Keratinocyte (primary cell): ENCODE data around the gene TCF21. TPM values are rescaled to one million over a fixed set of nuclear protein-coding genes. Genes with fewer than 3 reads are reported as not detected.

ENCODE experiments used
- DNase-seq: peaks from one replicate; pipeline ENCODE4 v3.0.0-alpha.2; 2011; ENCODE audit warnings: low read depth, missing footprints, low spot score
- FAIRE-seq: peaks from 2 replicates; lab custom pipeline; 2011; peaks lifted over from hg19 to GRCh38; lab: Jason Lieb, UNC
- H2AFZ ChIP-seq: 2 replicates; pipeline ENCODE4 v1.6.0; 2012; ENCODE audit warnings: low read length, control low read depth, inconsistent platforms; ENCODE audit not compliant: control insufficient read depth
- H3K27ac ChIP-seq: 2 replicates; pipeline ENCODE4 v1.5.1; 2011; ENCODE audit warnings: low read length; ENCODE audit not compliant: control insufficient read depth, insufficient read depth
- H3K27me3 ChIP-seq: 3 replicates; pipeline ENCODE4 v1.6.0; 2011; ENCODE audit warnings: low read length; ENCODE audit not compliant: control insufficient read depth, insufficient read depth; ENCODE audit errors: extremely low read depth
- H3K36me3 ChIP-seq, 2 experiments: 2 replicates in 1 of 2; 3 replicates in 1 of 2; pipeline ENCODE4 v1.5.1; 2011; ENCODE audit warnings: low read length in 2 of 2, mild to moderate bottlenecking in 1 of 2; ENCODE audit not compliant: control insufficient read depth in 2 of 2, insufficient read depth in 2 of 2; ENCODE audit errors: extremely low read depth in 1 of 2
- H3K4me1 ChIP-seq: 3 replicates; pipeline ENCODE4 v1.5.1; 2011; ENCODE audit warnings: low read length; ENCODE audit not compliant: control insufficient read depth, insufficient read depth; ENCODE audit errors: extremely low read depth
- H3K4me2 ChIP-seq: 3 replicates; pipeline ENCODE4 v1.6.0; 2011; ENCODE audit warnings: low read depth, low read length; ENCODE audit not compliant: control insufficient read depth, insufficient read depth; ENCODE audit errors: extremely low read depth
- H3K4me3 ChIP-seq, 3 experiments: fragments of 200-600 bp in 1 of 3; sonication (generic) in 1 of 3; 2 replicates in 2 of 3; 3 replicates in 1 of 3; pipeline ENCODE4 v1.5.1; 2011 to 2016; ENCODE audit warnings: low read length in 3 of 3, mild to moderate bottlenecking in 3 of 3, control low read depth in 2 of 3, inconsistent platforms in 1 of 3, low read depth in 1 of 3, mixed read lengths in 1 of 3, mixed run types in 1 of 3, moderate library complexity in 1 of 3; ENCODE audit not compliant: control insufficient read depth in 2 of 3, insufficient read depth in 2 of 3; ENCODE audit errors: extremely low read depth in 1 of 3
- H3K79me2 ChIP-seq: 2 replicates; pipeline ENCODE4 v1.6.0; 2012; ENCODE audit warnings: low read length; ENCODE audit not compliant: control insufficient read depth, insufficient read depth
- H3K9ac ChIP-seq: 3 replicates; pipeline ENCODE4 v1.6.0; 2011; ENCODE audit warnings: low read length; ENCODE audit not compliant: control insufficient read depth, insufficient read depth; ENCODE audit errors: extremely low read depth
- H3K9me1 ChIP-seq: 3 replicates; pipeline ENCODE4 v1.6.0; 2011; ENCODE audit warnings: low read length; ENCODE audit not compliant: control insufficient read depth, insufficient read depth; ENCODE audit errors: extremely low read depth
- H3K9me3 ChIP-seq: 2 replicates; pipeline ENCODE4 v1.5.1; 2012; ENCODE audit warnings: low read depth, low read length; ENCODE audit not compliant: control insufficient read depth
- H4K20me1 ChIP-seq: 3 replicates; pipeline ENCODE4 v1.6.0; 2011; ENCODE audit warnings: low read length; ENCODE audit not compliant: control insufficient read depth, insufficient read depth; ENCODE audit errors: extremely low read depth
- EZH2 ChIP-seq: IDR thresholded peaks from one replicate; pipeline ENCODE4 v1.6.1; 2012; ENCODE audit warnings: inconsistent platforms, mild to moderate bottlenecking, low read length, moderate library complexity
- dilution Hi-C: fragments of 300-500 bp; cut with MboI; formaldehyde crosslinking; loops from one replicate; pipeline ENCODE4 v1.7.0; 2020; ENCODE audit warnings: low sequenced_read_pairs; ENCODE audit not compliant: extremely low pct_ligation_motif_present
- polyA plus RNA-seq, 5 experiments: library from polyadenylated mRNA; depleted of rRNA in 3 of 5; stranded (reverse) in 3 of 5; stranded (forward) in 1 of 5; unstranded in 1 of 5; fragments of >200 nt; gene quantifications; 1 replicate in 1 of 5; 2 replicates in 3 of 5; 3 replicates in 1 of 5; pipeline versions ENCODE4 v1.2.1 to v1.2.3, GENCODE V29; 2011 to 2012; ENCODE audit warnings: missing spikeins in 2 of 5, low read depth in 1 of 5, low replicate concordance in 1 of 5
- TF ChIP-seq, protein P1 (sequence below), 3 experiments: IDR thresholded peaks in 1 of 3; conservative IDR thresholded peaks in 1 of 3; optimal IDR thresholded peaks in 1 of 3; 2 replicates in 2 of 3; 3 replicates in 1 of 3; pipeline versions ENCODE3 to v1.5.1; 2011; ENCODE audit warnings: low read length in 3 of 3, mild to moderate bottlenecking in 3 of 3, moderate library complexity in 2 of 3, control low read depth in 1 of 3, inconsistent platforms in 1 of 3; ENCODE audit not compliant: insufficient read depth in 2 of 3; ENCODE audit errors: extremely low read depth in 1 of 3

TCF21 gene
- polyA plus RNA-seq, 1 donor (not counting 4 experiments of a cell fraction or from before 2014, with no cell fraction given): not detected

DNA sequence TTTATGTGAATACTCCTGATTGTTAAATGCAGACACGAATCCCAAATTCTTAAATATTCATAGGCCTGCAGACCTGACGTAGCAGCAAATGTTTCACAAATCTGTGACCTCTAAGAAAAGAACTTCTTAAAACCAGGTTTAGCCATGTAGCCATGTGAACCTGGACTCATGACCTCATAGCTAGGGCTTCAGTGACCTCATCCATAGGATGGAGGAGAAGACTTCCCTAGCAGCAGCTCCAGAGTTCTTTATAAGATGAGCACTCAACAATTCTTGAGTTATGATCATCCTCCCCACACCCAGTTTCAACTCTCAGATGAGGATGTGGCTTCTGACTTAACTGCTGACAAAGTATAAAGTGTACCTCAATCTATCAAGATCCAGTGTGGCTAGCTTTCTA lies 45.8 kb upstream of the TCF21 start:
- H3K27ac ChIP-seq: no peak overlapping the region
- TF ChIP-seq, protein P1, sequence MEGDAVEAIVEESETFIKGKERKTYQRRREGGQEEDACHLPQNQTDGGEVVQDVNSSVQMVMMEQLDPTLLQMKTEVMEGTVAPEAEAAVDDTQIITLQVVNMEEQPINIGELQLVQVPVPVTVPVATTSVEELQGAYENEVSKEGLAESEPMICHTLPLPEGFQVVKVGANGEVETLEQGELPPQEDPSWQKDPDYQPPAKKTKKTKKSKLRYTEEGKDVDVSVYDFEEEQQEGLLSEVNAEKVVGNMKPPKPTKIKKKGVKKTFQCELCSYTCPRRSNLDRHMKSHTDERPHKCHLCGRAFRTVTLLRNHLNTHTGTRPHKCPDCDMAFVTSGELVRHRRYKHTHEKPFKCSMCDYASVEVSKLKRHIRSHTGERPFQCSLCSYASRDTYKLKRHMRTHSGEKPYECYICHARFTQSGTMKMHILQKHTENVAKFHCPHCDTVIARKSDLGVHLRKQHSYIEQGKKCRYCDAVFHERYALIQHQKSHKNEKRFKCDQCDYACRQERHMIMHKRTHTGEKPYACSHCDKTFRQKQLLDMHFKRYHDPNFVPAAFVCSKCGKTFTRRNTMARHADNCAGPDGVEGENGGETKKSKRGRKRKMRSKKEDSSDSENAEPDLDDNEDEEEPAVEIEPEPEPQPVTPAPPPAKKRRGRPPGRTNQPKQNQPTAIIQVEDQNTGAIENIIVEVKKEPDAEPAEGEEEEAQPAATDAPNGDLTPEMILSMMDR (optimal IDR thresholded peaks at IDR 0.05 in 1 of 3, IDR thresholded peaks at IDR 0.05 in 1 of 3, conservative IDR thresholded peaks at IDR 0.05 in 1 of 3; ENCODE audit: extremely low read depth in 1 of 3, insufficient read depth in 2 of 3, low read length in 3 of 3): no peak
- H3K36me3 ChIP-seq: no peaks in the 10 kb centered on the region
- no peaks in the 10 kb centered on the region for H3K27me3 ChIP-seq
- FAIRE-seq (no peak), DNase-seq (no peak)
- no peak overlapping the region for H3K4me2 ChIP-seq
- no peaks in the 10 kb centered on the region for H3K79me2 ChIP-seq
- H3K9ac ChIP-seq: no peak overlapping the region
- H3K9me1 ChIP-seq: no peaks in the 10 kb centered on the region
- H2AFZ ChIP-seq: no peak overlapping the region
- dilution Hi-C loops: no loop called here
- H3K9me3 ChIP-seq: no peaks in the 10 kb centered on the region
- H3K4me1 ChIP-seq: no peaks in the 10 kb centered on the region
- no peak overlapping the region for H3K4me3 ChIP-seq
- no peaks in the 10 kb centered on the region for H4K20me1 ChIP-seq

DNA sequence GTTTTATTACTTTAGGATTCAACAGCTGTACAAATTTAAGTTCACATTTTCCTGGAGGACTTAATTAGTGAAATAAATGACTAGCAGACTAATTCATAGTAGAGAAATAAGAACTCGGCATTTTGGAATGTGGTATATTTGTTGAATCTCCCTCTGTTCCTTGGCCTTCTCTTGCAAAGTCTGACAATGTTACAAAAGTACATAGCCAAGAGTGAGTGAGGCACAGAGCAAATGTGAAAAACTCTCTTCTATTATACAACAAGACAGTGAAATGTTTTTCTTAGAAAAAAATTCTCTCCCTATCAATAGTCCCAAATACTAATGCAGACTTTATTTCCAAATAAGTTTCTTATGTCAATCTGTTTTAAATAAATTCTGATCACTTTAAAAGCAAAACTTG lies 44.2 kb upstream of the TCF21 start:
- no peaks in the 10 kb centered on the region for H3K27me3 ChIP-seq
- no peaks in the 10 kb centered on the region for H3K4me1 ChIP-seq
- no peak for TF ChIP-seq EZH2
- TF ChIP-seq, protein P1 (optimal IDR thresholded peaks at IDR 0.05 in 1 of 3, IDR thresholded peaks at IDR 0.05 in 1 of 3, conservative IDR thresholded peaks at IDR 0.05 in 1 of 3; ENCODE audit: extremely low read depth in 1 of 3, insufficient read depth in 2 of 3, low read length in 3 of 3): no peak
- H3K79me2 ChIP-seq: no peaks in the 10 kb centered on the region
- no peaks in the 10 kb centered on the region for H3K36me3 ChIP-seq
- no peak for DNase-seq
- H3K9ac ChIP-seq: no peak overlapping the region
- no peaks in the 10 kb centered on the region for H4K20me1 ChIP-seq
- H3K4me3 ChIP-seq: no peak overlapping the region
- dilution Hi-C loops: no loop called here
- H3K9me1 ChIP-seq: no peaks in the 10 kb centered on the region
- FAIRE-seq: no peak
- no peak overlapping the region for H3K27ac ChIP-seq
- H3K4me2 ChIP-seq: no peak overlapping the region
- H2AFZ ChIP-seq: no peak overlapping the region
- H3K9me3 ChIP-seq: no peaks in the 10 kb centered on the region
